GM12878 (cell line): ENCODE results near the gene CORO7.

Source experiments
- CREB1 ChIP-seq: IDR thresholded peaks from 2 replicates; pipeline ENCODE4 v1.6.1; 2012; ENCODE audit warnings: low read depth, mild to moderate bottlenecking, inconsistent platforms
- GABPA ChIP-seq: IDR thresholded peaks from 2 replicates; pipeline ENCODE4 v1.6.1; 2014; ENCODE audit warnings: antibody characterized with exemption, low read depth, mild to moderate bottlenecking, inconsistent platforms
- IRF4 ChIP-seq: IDR thresholded peaks from 2 replicates; pipeline ENCODE4 v1.6.1; 2011; ENCODE audit warnings: low read depth, low read length
- MEF2A ChIP-seq: IDR thresholded peaks from 2 replicates; pipeline ENCODE4 v1.6.1; 2011; ENCODE audit warnings: low read depth, mild to moderate bottlenecking, low read length, moderate library complexity; ENCODE audit not compliant: insufficient read depth
- POLR2A ChIP-seq: IDR thresholded peaks from 2 replicates; pipeline ENCODE4 v1.6.1; 2011; ENCODE audit warnings: low read depth, mild to moderate bottlenecking, low read length
- TF ChIP-seq, protein P1 (sequence below): fragments of 450-650 bp; IDR thresholded peaks from 2 replicates; pipeline ENCODE4 v1.6.1; 2017; ENCODE audit warnings: mild to moderate bottlenecking
- TF ChIP-seq, protein P2 (sequence below), 3 experiments: IDR thresholded peaks in 2 of 3; conservative IDR thresholded peaks in 1 of 3; 2 replicates each; pipeline ENCODE4 v1.5.1; 2011; ENCODE audit warnings: low read depth in 3 of 3, low read length in 3 of 3, mild to moderate bottlenecking in 3 of 3, control low read depth in 2 of 3, moderate library complexity in 2 of 3, inconsistent platforms in 1 of 3, mixed read lengths in 1 of 3; ENCODE audit not compliant: control insufficient read depth in 2 of 3, insufficient read depth in 1 of 3; ENCODE audit errors: extremely low read depth in 1 of 3
- TF ChIP-seq, protein P3 (sequence below): IDR thresholded peaks from 2 replicates; pipeline ENCODE4 v1.6.1; 2012; ENCODE audit warnings: mild to moderate bottlenecking, low read depth, low read length
- TF ChIP-seq, protein P4 (sequence below): fragments of 450-650 bp; IDR thresholded peaks from 2 replicates; pipeline ENCODE4 v1.6.1; 2017; ENCODE audit warnings: low read depth, mild to moderate bottlenecking, moderate library complexity
- TF ChIP-seq, protein P5 (sequence below): fragments of 450-650 bp; IDR thresholded peaks from 2 replicates; pipeline ENCODE4 v1.6.1; 2016; ENCODE audit warnings: mild to moderate bottlenecking, moderate library complexity, borderline replicate concordance

DNA sequence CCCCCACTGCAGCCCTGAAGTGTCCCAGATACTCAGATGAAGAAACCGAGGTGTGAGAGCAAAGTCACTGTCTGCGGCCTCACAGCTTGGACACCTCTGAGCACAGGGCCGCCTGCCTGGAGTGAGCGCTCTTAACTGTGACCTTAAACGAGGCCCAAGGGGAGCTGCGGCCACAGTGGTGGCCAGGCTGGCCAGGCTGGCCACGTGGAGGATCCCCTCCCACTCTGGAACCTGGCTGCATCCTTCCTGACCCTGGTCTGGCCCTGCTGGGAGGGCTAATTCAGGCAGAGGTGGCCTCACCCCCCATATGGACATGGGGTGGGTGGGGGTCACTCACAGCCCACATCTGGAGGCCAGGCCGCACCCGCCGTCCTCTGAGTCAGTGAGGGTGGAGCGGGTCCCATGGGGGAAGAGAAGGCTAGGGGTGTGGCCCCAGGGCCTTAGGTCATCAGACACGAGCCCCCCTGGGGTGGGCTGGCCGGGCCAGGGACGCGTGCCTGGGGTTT lies 38.2 kb downstream of the CORO7 start:
- TF ChIP-seq, protein P1, sequence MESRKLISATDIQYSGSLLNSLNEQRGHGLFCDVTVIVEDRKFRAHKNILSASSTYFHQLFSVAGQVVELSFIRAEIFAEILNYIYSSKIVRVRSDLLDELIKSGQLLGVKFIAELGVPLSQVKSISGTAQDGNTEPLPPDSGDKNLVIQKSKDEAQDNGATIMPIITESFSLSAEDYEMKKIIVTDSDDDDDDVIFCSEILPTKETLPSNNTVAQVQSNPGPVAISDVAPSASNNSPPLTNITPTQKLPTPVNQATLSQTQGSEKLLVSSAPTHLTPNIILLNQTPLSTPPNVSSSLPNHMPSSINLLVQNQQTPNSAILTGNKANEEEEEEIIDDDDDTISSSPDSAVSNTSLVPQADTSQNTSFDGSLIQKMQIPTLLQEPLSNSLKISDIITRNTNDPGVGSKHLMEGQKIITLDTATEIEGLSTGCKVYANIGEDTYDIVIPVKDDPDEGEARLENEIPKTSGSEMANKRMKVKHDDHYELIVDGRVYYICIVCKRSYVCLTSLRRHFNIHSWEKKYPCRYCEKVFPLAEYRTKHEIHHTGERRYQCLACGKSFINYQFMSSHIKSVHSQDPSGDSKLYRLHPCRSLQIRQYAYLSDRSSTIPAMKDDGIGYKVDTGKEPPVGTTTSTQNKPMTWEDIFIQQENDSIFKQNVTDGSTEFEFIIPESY: no peak
- TF ChIP-seq MEF2A: no peak
- no peak for TF ChIP-seq GABPA
- no peak for TF ChIP-seq POLR2A
- TF ChIP-seq, protein P2, sequence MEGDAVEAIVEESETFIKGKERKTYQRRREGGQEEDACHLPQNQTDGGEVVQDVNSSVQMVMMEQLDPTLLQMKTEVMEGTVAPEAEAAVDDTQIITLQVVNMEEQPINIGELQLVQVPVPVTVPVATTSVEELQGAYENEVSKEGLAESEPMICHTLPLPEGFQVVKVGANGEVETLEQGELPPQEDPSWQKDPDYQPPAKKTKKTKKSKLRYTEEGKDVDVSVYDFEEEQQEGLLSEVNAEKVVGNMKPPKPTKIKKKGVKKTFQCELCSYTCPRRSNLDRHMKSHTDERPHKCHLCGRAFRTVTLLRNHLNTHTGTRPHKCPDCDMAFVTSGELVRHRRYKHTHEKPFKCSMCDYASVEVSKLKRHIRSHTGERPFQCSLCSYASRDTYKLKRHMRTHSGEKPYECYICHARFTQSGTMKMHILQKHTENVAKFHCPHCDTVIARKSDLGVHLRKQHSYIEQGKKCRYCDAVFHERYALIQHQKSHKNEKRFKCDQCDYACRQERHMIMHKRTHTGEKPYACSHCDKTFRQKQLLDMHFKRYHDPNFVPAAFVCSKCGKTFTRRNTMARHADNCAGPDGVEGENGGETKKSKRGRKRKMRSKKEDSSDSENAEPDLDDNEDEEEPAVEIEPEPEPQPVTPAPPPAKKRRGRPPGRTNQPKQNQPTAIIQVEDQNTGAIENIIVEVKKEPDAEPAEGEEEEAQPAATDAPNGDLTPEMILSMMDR (IDR thresholded peaks at IDR 0.05 in 2 of 3, conservative IDR thresholded peaks at IDR 0.05 in 1 of 3; ENCODE audit: control insufficient read depth in 2 of 3, extremely low read depth in 1 of 3, insufficient read depth in 1 of 3, low read depth in 3 of 3, low read length in 3 of 3): no peak
- TF ChIP-seq, protein P3, sequence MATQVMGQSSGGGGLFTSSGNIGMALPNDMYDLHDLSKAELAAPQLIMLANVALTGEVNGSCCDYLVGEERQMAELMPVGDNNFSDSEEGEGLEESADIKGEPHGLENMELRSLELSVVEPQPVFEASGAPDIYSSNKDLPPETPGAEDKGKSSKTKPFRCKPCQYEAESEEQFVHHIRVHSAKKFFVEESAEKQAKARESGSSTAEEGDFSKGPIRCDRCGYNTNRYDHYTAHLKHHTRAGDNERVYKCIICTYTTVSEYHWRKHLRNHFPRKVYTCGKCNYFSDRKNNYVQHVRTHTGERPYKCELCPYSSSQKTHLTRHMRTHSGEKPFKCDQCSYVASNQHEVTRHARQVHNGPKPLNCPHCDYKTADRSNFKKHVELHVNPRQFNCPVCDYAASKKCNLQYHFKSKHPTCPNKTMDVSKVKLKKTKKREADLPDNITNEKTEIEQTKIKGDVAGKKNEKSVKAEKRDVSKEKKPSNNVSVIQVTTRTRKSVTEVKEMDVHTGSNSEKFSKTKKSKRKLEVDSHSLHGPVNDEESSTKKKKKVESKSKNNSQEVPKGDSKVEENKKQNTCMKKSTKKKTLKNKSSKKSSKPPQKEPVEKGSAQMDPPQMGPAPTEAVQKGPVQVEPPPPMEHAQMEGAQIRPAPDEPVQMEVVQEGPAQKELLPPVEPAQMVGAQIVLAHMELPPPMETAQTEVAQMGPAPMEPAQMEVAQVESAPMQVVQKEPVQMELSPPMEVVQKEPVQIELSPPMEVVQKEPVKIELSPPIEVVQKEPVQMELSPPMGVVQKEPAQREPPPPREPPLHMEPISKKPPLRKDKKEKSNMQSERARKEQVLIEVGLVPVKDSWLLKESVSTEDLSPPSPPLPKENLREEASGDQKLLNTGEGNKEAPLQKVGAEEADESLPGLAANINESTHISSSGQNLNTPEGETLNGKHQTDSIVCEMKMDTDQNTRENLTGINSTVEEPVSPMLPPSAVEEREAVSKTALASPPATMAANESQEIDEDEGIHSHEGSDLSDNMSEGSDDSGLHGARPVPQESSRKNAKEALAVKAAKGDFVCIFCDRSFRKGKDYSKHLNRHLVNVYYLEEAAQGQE: no peak
- TF ChIP-seq CREB1: no peak
- TF ChIP-seq, protein P4, sequence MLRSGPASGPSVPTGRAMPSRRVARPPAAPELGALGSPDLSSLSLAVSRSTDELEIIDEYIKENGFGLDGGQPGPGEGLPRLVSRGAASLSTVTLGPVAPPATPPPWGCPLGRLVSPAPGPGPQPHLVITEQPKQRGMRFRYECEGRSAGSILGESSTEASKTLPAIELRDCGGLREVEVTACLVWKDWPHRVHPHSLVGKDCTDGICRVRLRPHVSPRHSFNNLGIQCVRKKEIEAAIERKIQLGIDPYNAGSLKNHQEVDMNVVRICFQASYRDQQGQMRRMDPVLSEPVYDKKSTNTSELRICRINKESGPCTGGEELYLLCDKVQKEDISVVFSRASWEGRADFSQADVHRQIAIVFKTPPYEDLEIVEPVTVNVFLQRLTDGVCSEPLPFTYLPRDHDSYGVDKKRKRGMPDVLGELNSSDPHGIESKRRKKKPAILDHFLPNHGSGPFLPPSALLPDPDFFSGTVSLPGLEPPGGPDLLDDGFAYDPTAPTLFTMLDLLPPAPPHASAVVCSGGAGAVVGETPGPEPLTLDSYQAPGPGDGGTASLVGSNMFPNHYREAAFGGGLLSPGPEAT: no peak
- TF ChIP-seq IRF4: no peak
- TF ChIP-seq, protein P5, sequence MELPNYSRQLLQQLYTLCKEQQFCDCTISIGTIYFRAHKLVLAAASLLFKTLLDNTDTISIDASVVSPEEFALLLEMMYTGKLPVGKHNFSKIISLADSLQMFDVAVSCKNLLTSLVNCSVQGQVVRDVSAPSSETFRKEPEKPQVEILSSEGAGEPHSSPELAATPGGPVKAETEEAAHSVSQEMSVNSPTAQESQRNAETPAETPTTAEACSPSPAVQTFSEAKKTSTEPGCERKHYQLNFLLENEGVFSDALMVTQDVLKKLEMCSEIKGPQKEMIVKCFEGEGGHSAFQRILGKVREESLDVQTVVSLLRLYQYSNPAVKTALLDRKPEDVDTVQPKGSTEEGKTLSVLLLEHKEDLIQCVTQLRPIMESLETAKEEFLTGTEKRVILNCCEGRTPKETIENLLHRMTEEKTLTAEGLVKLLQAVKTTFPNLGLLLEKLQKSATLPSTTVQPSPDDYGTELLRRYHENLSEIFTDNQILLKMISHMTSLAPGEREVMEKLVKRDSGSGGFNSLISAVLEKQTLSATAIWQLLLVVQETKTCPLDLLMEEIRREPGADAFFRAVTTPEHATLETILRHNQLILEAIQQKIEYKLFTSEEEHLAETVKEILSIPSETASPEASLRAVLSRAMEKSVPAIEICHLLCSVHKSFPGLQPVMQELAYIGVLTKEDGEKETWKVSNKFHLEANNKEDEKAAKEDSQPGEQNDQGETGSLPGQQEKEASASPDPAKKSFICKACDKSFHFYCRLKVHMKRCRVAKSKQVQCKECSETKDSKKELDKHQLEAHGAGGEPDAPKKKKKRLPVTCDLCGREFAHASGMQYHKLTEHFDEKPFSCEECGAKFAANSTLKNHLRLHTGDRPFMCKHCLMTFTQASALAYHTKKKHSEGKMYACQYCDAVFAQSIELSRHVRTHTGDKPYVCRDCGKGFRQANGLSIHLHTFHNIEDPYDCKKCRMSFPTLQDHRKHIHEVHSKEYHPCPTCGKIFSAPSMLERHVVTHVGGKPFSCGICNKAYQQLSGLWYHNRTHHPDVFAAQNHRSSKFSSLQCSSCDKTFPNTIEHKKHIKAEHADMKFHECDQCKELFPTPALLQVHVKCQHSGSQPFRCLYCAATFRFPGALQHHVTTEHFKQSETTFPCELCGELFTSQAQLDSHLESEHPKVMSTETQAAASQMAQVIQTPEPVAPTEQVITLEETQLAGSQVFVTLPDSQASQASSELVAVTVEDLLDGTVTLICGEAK: no peak
